Measurements from ENCODE around the gene WDR5B.

DNA sequence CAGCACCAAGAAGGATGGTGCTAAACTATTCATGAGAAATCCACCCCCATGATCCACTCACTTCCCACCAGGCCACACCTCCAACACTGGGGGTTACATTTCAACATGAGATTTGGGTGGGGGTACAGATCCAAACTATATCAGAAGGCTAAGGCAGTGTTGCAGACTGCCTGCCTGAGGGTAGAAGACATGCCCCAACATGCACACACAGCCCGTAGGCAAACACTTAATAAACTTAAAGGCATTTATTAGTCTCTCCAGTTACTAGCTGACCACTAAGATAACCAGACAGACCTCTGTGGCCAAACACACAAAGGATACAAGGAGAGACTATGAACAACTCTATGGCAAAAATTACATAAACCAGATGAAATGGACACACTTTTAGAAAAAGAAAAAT is 21.7 kb downstream of the WDR5B start:
- TF ChIP-seq ZNF207 (IDR thresholded peaks at IDR 0.05; ENCODE audit: borderline replicate concordance) (no peak), DPF2 (IDR thresholded peaks at IDR 0.05) (no peak), RAD21 (IDR thresholded peaks at IDR 0.05; ENCODE audit: insufficient read depth, low read depth, low read length) (no peak), BHLHE40 (IDR thresholded peaks at IDR 0.05; ENCODE audit: borderline replicate concordance in 1 of 2, low read depth in 2 of 2, low read length in 1 of 2) (no peak), PAX5 (IDR thresholded peaks at IDR 0.05; ENCODE audit: borderline replicate concordance, low read depth, low read length) (no peak), SP1 (IDR thresholded peaks at IDR 0.05; ENCODE audit: low read depth, low read length) (no peak), MAX (IDR thresholded peaks at IDR 0.05; ENCODE audit: low read depth, low read length) (no peak), MLLT1 (IDR thresholded peaks at IDR 0.05) (no peak)
- TF ChIP-seq, protein P1, sequence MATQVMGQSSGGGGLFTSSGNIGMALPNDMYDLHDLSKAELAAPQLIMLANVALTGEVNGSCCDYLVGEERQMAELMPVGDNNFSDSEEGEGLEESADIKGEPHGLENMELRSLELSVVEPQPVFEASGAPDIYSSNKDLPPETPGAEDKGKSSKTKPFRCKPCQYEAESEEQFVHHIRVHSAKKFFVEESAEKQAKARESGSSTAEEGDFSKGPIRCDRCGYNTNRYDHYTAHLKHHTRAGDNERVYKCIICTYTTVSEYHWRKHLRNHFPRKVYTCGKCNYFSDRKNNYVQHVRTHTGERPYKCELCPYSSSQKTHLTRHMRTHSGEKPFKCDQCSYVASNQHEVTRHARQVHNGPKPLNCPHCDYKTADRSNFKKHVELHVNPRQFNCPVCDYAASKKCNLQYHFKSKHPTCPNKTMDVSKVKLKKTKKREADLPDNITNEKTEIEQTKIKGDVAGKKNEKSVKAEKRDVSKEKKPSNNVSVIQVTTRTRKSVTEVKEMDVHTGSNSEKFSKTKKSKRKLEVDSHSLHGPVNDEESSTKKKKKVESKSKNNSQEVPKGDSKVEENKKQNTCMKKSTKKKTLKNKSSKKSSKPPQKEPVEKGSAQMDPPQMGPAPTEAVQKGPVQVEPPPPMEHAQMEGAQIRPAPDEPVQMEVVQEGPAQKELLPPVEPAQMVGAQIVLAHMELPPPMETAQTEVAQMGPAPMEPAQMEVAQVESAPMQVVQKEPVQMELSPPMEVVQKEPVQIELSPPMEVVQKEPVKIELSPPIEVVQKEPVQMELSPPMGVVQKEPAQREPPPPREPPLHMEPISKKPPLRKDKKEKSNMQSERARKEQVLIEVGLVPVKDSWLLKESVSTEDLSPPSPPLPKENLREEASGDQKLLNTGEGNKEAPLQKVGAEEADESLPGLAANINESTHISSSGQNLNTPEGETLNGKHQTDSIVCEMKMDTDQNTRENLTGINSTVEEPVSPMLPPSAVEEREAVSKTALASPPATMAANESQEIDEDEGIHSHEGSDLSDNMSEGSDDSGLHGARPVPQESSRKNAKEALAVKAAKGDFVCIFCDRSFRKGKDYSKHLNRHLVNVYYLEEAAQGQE (IDR thresholded peaks at IDR 0.05; ENCODE audit: low read depth, low read length): no peak

Measured in GM12878 (cell line).